A549 (cell line): ENCODE results near the gene OR14J1. TPM values are rescaled to one million over a fixed set of nuclear protein-coding genes. Genes with fewer than 3 reads are reported as not detected.

Experiments
- ATAC-seq, 2 experiments: fragments of 200-7000 bp in 1 of 2; fragments of >200 bp in 1 of 2; cut with Nextera tagmentation in 1 of 2; cut with Tn5 transposase in 1 of 2; 3 replicates each; pipeline versions ENCODE4 v1.8.0 to v1.9.1; 2018 to 2020; ENCODE audit warnings: mild to moderate bottlenecking in 1 of 2, moderate library complexity in 1 of 2
- CTCF ChIA-PET: fragments of 300-600 bp; sonication (Branson Sonifier 250); formaldehyde crosslinking; extraction: SDS; loops from one replicate; lab custom pipeline; 2021; ENCODE audit warnings: antibody characterized with exemption, inconsistent platforms; lab: Yijun Ruan, JAX
- POLR2A ChIA-PET: fragments of 350-600 bp; formaldehyde crosslinking; extraction: SDS; loops from one replicate; lab custom pipeline; 2021; ENCODE audit warnings: antibody characterized with exemption, inconsistent platforms; lab: Yijun Ruan, JAX
- DNase-seq, 2 experiments: peaks; one replicate each; pipeline versions ENCODE4 v3.0.0 to v3.0.0-alpha.2; 2011 to 2016; ENCODE audit warnings: low read depth in 1 of 2, low spot score in 1 of 2
- FAIRE-seq: peaks from 2 replicates; lab custom pipeline; 2011; peaks lifted over from hg19 to GRCh38; lab: Jason Lieb, UNC
- H3K27ac ChIP-seq, 2 experiments: fragments of >200 bp; sonication (Bioruptor Twin); formaldehyde crosslinking; 3 replicates each; pipeline ENCODE4 v1.5.1; 2016 to 2017
- H3K4me1 ChIP-seq: fragments of >200 bp; sonication (Bioruptor Twin); formaldehyde crosslinking; 3 replicates; pipeline ENCODE4 v1.6.1; 2016
- H3K4me2 ChIP-seq: fragments of >200 bp; sonication (Bioruptor Twin); formaldehyde crosslinking; 3 replicates; pipeline ENCODE4 v1.6.1; 2016
- H3K4me3 ChIP-seq: fragments of >200 bp; sonication (Bioruptor Twin); formaldehyde crosslinking; 3 replicates; pipeline ENCODE4 v1.5.1; 2016
- H3K9me3 ChIP-seq: fragments of >200 bp; sonication (Bioruptor Twin); formaldehyde crosslinking; 3 replicates; pipeline ENCODE4 v1.6.1; 2016
- CHD2 ChIP-seq: fragments of 150-350 bp; IDR thresholded peaks from 2 replicates; pipeline ENCODE4 v1.6.1; 2014; ENCODE audit warnings: low read length; ENCODE audit not compliant: partially characterized antibody
- CHD4 ChIP-seq: fragments of 200-600 bp; sonication (generic); IDR thresholded peaks from 2 replicates; pipeline ENCODE4 v1.6.1; 2016; ENCODE audit warnings: antibody characterized with exemption, mild to moderate bottlenecking, borderline replicate concordance
- EHMT2 ChIP-seq: fragments of 200-600 bp; sonication (generic); IDR thresholded peaks from 2 replicates; pipeline ENCODE4 v1.6.1; 2016; ENCODE audit warnings: antibody characterized with exemption, low read depth, mild to moderate bottlenecking, moderate library complexity
- EP300 ChIP-seq, 2 experiments: fragments of >200 bp; sonication (Bioruptor Twin); formaldehyde crosslinking; IDR thresholded peaks; 2 replicates in 1 of 2; 3 replicates in 1 of 2; pipeline ENCODE4 v1.6.1; 2016 to 2017
- ESRRA ChIP-seq: fragments of 150-350 bp; IDR thresholded peaks from 2 replicates; pipeline ENCODE4 v1.6.1; 2014; ENCODE audit warnings: mild to moderate bottlenecking, low read length, borderline replicate concordance
- FOXS1 ChIP-seq: fragments of 250-450 bp; sonication (Bioruptor Pico); IDR thresholded peaks from 2 replicates; pipeline ENCODE4 v1.5.0; 2020; ENCODE audit warnings: mild to moderate bottlenecking, moderate library complexity
- GATA3 ChIP-seq: IDR thresholded peaks from 2 replicates; pipeline ENCODE4 v1.6.1; 2012; ENCODE audit warnings: borderline replicate concordance
- HEYL ChIP-seq: fragments of 250-450 bp; sonication (Bioruptor Pico); IDR thresholded peaks from 2 replicates; pipeline ENCODE4 v1.8.0; 2021; ENCODE audit warnings: mild to moderate bottlenecking, moderate library complexity
- HOXB5 ChIP-seq: fragments of 250-450 bp; sonication (Bioruptor Pico); IDR thresholded peaks from 2 replicates; pipeline ENCODE4 v1.5.0; 2020; ENCODE audit warnings: mild to moderate bottlenecking, moderate library complexity
- KDM5A ChIP-seq: fragments of 200-600 bp; sonication (generic); IDR thresholded peaks from 2 replicates; pipeline ENCODE4 v1.6.1; 2016; ENCODE audit warnings: antibody characterized with exemption, mild to moderate bottlenecking
- MAFK ChIP-seq: fragments of 450-650 bp; IDR thresholded peaks from 2 replicates; pipeline ENCODE4 v1.6.1; 2014; ENCODE audit not compliant: partially characterized antibody
- PHF8 ChIP-seq: fragments of 200-600 bp; sonication (generic); IDR thresholded peaks from 2 replicates; pipeline ENCODE4 v1.6.1; 2016; ENCODE audit warnings: low read depth, mild to moderate bottlenecking, antibody characterized with exemption, moderate library complexity, borderline replicate concordance
- SMC3 ChIP-seq: fragments of >200 bp; sonication (Bioruptor Twin); formaldehyde crosslinking; IDR thresholded peaks from 3 replicates; pipeline ENCODE4 v1.6.1; 2018; ENCODE audit warnings: inconsistent platforms
- TFCP2L1 ChIP-seq: fragments of 250-450 bp; sonication (Bioruptor Pico); IDR thresholded peaks from 2 replicates; pipeline ENCODE4 v1.5.0; 2021; ENCODE audit warnings: mild to moderate bottlenecking
- ZC3H11A ChIP-seq: fragments of 450-650 bp; IDR thresholded peaks from 2 replicates; pipeline ENCODE4 v1.6.1; 2014; ENCODE audit warnings: antibody characterized with exemption, mild to moderate bottlenecking
- ZFP36 ChIP-seq: fragments of 450-650 bp; IDR thresholded peaks from 2 replicates; pipeline ENCODE4 v1.6.1; 2014; ENCODE audit warnings: borderline replicate concordance; ENCODE audit not compliant: partially characterized antibody
- WGBS: methylation state at CpG from one replicate; pipeline ENCODE4 v1.1.6; 2017; ENCODE audit errors: missing lambda C conversion rate; 5-methylcytosine and 5-hydroxymethylcytosine counted together
- polyA plus RNA-seq, 4 experiments: library from polyadenylated mRNA; depleted of rRNA in 3 of 4; stranded (reverse); fragments of >200 nt; fragmentation: RNase III in 1 of 4; extraction: RNeasy Plus Mini Kit Qiagen cat#74134 plus additional on column Dnase treatment in 1 of 4; gene quantifications; 2 replicates in 3 of 4; 3 replicates in 1 of 4; pipeline ENCODE4 v1.2.3, GENCODE V29; 2011 to 2017
- TF ChIP-seq, protein P1 (sequence below): fragments of 200-600 bp; sonication (generic); IDR thresholded peaks from 2 replicates; pipeline ENCODE4 v1.6.1; 2016; ENCODE audit warnings: antibody characterized with exemption, mild to moderate bottlenecking, moderate library complexity
- TF ChIP-seq, protein P2 (sequence below): IDR thresholded peaks from 2 replicates; pipeline ENCODE4 v1.6.1; 2012; ENCODE audit warnings: low read depth, borderline replicate concordance
- TF ChIP-seq, protein P3 (sequence below): fragments of 250-450 bp; sonication (Bioruptor Pico); IDR thresholded peaks from 2 replicates; pipeline ENCODE4 v1.5.0; 2020; ENCODE audit warnings: low read depth, mild to moderate bottlenecking, moderate library complexity
- TF ChIP-seq, protein P4 (sequence below): IDR thresholded peaks from 2 replicates; pipeline ENCODE4 v1.6.1; 2012
- TF ChIP-seq, protein P5 (sequence below): fragments of >200 bp; sonication (Bioruptor Twin); formaldehyde crosslinking; IDR thresholded peaks from 3 replicates; pipeline ENCODE4 v1.6.1; 2016

Gene OR14J1
- polyA plus RNA-seq, 2 of the 4 experiments (the other 2 are of a cell fraction), result not detected

DNA sequence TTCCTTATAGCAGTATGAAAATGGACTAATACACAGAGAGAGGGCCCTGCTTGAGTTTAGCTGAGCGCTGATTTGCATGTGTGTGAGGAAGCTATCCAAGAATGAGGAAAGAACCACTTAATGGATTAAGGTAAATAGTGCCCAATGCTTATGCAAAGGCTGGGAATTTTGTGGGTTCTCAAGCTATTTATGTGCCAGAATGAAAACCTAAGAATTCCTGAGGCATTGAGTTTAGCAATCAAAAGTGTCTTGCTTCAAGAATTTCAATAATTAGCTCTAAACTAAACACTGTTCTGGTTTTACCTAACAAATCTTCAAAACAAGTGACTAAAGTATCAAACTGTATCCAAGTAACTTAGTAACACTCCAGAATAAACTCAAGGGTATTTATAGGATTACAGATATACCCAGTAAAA is 7.0 kb upstream of the OR14J1 start:
- ATAC-seq (no peak), FAIRE-seq (no peak), DNase-seq (no peak)
- Histone ChIP-seq H3K4me2 (no peak overlapping the region), H3K4me1 (no peaks in the 10 kb centered on the region), H3K4me3 (no peak overlapping the region), H3K9me3 (no peaks in the 10 kb centered on the region), H3K27ac (no peak overlapping the region)
- TF ChIP-seq ESRRA, result no peak
- TF ChIP-seq, protein P1, sequence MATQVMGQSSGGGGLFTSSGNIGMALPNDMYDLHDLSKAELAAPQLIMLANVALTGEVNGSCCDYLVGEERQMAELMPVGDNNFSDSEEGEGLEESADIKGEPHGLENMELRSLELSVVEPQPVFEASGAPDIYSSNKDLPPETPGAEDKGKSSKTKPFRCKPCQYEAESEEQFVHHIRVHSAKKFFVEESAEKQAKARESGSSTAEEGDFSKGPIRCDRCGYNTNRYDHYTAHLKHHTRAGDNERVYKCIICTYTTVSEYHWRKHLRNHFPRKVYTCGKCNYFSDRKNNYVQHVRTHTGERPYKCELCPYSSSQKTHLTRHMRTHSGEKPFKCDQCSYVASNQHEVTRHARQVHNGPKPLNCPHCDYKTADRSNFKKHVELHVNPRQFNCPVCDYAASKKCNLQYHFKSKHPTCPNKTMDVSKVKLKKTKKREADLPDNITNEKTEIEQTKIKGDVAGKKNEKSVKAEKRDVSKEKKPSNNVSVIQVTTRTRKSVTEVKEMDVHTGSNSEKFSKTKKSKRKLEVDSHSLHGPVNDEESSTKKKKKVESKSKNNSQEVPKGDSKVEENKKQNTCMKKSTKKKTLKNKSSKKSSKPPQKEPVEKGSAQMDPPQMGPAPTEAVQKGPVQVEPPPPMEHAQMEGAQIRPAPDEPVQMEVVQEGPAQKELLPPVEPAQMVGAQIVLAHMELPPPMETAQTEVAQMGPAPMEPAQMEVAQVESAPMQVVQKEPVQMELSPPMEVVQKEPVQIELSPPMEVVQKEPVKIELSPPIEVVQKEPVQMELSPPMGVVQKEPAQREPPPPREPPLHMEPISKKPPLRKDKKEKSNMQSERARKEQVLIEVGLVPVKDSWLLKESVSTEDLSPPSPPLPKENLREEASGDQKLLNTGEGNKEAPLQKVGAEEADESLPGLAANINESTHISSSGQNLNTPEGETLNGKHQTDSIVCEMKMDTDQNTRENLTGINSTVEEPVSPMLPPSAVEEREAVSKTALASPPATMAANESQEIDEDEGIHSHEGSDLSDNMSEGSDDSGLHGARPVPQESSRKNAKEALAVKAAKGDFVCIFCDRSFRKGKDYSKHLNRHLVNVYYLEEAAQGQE, result no peak
- no peak for TF ChIP-seq CHD2
- TF ChIP-seq, protein P2, sequence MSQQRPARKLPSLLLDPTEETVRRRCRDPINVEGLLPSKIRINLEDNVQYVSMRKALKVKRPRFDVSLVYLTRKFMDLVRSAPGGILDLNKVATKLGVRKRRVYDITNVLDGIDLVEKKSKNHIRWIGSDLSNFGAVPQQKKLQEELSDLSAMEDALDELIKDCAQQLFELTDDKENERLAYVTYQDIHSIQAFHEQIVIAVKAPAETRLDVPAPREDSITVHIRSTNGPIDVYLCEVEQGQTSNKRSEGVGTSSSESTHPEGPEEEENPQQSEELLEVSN, result no peak
- TF ChIP-seq EP300 (IDR thresholded peaks at IDR 0.05), result no peak
- no peak for TF ChIP-seq GATA3
- WGBS, result 83% methylated on average over 1 of the region's 1 CpG
- CTCF ChIA-PET, result no interaction called here
- POLR2A ChIA-PET, result no interaction called here

DNA sequence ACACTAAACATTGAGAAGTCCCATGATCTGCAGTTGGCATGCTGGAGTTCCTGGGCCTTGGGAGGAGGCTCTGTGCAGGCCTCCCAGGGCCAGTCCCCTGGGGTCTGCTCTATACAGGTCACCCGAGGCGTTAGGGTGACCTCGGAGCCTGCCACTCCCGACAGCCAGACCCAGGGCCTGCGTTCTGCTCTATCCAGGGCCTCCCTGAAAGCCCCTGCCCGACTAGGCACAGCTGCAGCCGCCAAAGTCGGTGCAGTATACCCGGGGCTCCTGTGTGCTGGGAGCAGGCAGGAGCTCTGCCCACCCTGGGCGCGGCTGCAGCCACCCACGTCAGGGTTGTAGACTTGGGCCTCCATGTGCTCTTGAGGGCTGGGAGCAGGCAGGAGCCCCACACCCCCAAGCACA is 6.3 kb upstream of the OR14J1 start:
- Histone ChIP-seq H3K4me2 (no peak overlapping the region), H3K27ac (no peak overlapping the region), H3K9me3 (no peaks in the 10 kb centered on the region), H3K4me1 (no peaks in the 10 kb centered on the region), H3K4me3 (no peak overlapping the region)
- ChIA-PET POLR2A (no interaction called here), CTCF (no interaction called here)
- DNase-seq, result no peak
- no peak for ATAC-seq
- TF ChIP-seq CHD2, result no peak
- TF ChIP-seq PHF8, result no peak
- no peak for TF ChIP-seq TFCP2L1
- TF ChIP-seq EHMT2, result no peak
- no peak for TF ChIP-seq KDM5A
- TF ChIP-seq, protein P3, sequence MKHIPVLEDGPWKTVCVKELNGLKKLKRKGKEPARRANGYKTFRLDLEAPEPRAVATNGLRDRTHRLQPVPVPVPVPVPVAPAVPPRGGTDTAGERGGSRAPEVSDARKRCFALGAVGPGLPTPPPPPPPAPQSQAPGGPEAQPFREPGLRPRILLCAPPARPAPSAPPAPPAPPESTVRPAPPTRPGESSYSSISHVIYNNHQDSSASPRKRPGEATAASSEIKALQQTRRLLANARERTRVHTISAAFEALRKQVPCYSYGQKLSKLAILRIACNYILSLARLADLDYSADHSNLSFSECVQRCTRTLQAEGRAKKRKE, result no peak
- TF ChIP-seq, protein P4, sequence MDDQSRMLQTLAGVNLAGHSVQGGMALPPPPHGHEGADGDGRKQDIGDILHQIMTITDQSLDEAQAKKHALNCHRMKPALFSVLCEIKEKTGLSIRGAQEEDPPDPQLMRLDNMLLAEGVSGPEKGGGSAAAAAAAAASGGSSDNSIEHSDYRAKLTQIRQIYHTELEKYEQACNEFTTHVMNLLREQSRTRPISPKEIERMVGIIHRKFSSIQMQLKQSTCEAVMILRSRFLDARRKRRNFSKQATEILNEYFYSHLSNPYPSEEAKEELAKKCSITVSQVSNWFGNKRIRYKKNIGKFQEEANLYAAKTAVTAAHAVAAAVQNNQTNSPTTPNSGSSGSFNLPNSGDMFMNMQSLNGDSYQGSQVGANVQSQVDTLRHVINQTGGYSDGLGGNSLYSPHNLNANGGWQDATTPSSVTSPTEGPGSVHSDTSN, result no peak
- TF ChIP-seq ZFP36, result no peak
- TF ChIP-seq, protein P2, result no peak
- TF ChIP-seq SMC3, result no peak
- TF ChIP-seq ZC3H11A, result no peak
- TF ChIP-seq CHD4, result no peak
- no peak for TF ChIP-seq HOXB5 (CRISPR knock-in tag)
- TF ChIP-seq HEYL (CRISPR knock-in tag), result no peak
- TF ChIP-seq, protein P5, sequence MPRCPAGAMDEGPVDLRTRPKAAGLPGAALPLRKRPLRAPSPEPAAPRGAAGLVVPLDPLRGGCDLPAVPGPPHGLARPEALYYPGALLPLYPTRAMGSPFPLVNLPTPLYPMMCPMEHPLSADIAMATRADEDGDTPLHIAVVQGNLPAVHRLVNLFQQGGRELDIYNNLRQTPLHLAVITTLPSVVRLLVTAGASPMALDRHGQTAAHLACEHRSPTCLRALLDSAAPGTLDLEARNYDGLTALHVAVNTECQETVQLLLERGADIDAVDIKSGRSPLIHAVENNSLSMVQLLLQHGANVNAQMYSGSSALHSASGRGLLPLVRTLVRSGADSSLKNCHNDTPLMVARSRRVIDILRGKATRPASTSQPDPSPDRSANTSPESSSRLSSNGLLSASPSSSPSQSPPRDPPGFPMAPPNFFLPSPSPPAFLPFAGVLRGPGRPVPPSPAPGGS, result no peak
- no peak for TF ChIP-seq FOXS1 (CRISPR knock-in tag)
- no peak for TF ChIP-seq MAFK
- WGBS, result no CpG with 5 or more reads among the region's 12 CpGs
- no peak for FAIRE-seq
